Endodermal cell (in vitro differentiated cells): Measurements from ENCODE around the gene ZNF691. TPM values are rescaled to one million over a fixed set of nuclear protein-coding genes. Genes with fewer than 3 reads are reported as not detected.

Experiments used
- DNase-seq: peaks from one replicate; pipeline ENCODE4 v3.0.0-alpha.2; 2017
- H3K27ac ChIP-seq: 2 replicates; pipeline ENCODE4 v1.5.1; 2013; ENCODE audit warnings: mild to moderate bottlenecking, low read depth, low read length, moderate library complexity
- H3K27me3 ChIP-seq: 2 replicates; pipeline ENCODE4 v1.6.1; 2013; ENCODE audit warnings: mild to moderate bottlenecking, low read length, moderate library complexity; ENCODE audit not compliant: insufficient read depth, control insufficient read depth, poor library complexity, severe bottlenecking
- H3K36me3 ChIP-seq: 2 replicates; pipeline ENCODE4 v1.7.0; 2013; ENCODE audit warnings: mild to moderate bottlenecking, low read length, moderate library complexity; ENCODE audit not compliant: control insufficient read depth, insufficient read depth
- H3K4me1 ChIP-seq: one replicate; pipeline ENCODE4 v1.7.0; 2013; ENCODE audit warnings: low read length; ENCODE audit not compliant: control insufficient read depth, insufficient read depth
- H3K4me3 ChIP-seq: 2 replicates; pipeline ENCODE4 v1.5.1; 2013; ENCODE audit warnings: mild to moderate bottlenecking, low read length, moderate library complexity
- H3K9ac ChIP-seq: 2 replicates; pipeline ENCODE4 v1.6.1; 2013; ENCODE audit warnings: mild to moderate bottlenecking, low read length, moderate library complexity; ENCODE audit not compliant: poor library complexity, severe bottlenecking; ENCODE audit errors: extremely low read depth
- H3K9me3 ChIP-seq: 2 replicates; pipeline ENCODE4 v1.6.1; 2013; ENCODE audit warnings: mild to moderate bottlenecking, low read length, moderate library complexity; ENCODE audit not compliant: control insufficient read depth
- H3K27ac Mint-ChIP-seq: 2 replicates; pipeline ENCODE4 v1.8.0; 2020; ENCODE audit warnings: mixed read lengths
- H3K27me3 Mint-ChIP-seq: 2 replicates; pipeline ENCODE4 v1.8.0; 2021; ENCODE audit warnings: mild to moderate bottlenecking, mixed read lengths; ENCODE audit not compliant: insufficient read depth
- H3K36me3 Mint-ChIP-seq: 2 replicates; pipeline ENCODE4 v1.8.0; 2020; ENCODE audit warnings: low read depth, mixed read lengths
- H3K4me1 Mint-ChIP-seq: 2 replicates; pipeline ENCODE4 v1.8.0; 2020; ENCODE audit warnings: mixed read lengths
- H3K4me3 Mint-ChIP-seq: 2 replicates; pipeline ENCODE4 v1.8.0; 2020; ENCODE audit warnings: mild to moderate bottlenecking, moderate library complexity, mixed read lengths
- H3K9me3 Mint-ChIP-seq: 2 replicates; pipeline ENCODE4 v1.8.0; 2020; ENCODE audit warnings: mild to moderate bottlenecking, mixed read lengths
- WGBS, 2 experiments: methylation state at CpG; one replicate each; pipeline versions ENCODE4 v1.1.5 to v1.1.7; 2013; ENCODE audit warnings: missing lambda C conversion rate in 2 of 2, mixed read lengths in 1 of 2; ENCODE audit not compliant: insufficient coverage in 1 of 2, insufficient read length in 1 of 2; 5-methylcytosine and 5-hydroxymethylcytosine counted together
- total RNA-seq, 2 donors: library from RNA; stranded (reverse); fragmentation: NEBNext Ultra II Directional in 1 of 2; extraction: Animal tissue kit (Norgen Biotek cat#: 25700) in 1 of 2; gene quantifications; 2 replicates in 1 of 2; 3 replicates in 1 of 2; pipeline ENCODE4 v1.2.1, GENCODE V29; 2021
- TF ChIP-seq, protein P1 (sequence below): fragments of 200-600 bp; sonication (generic); conservative IDR thresholded peaks from 2 replicates; pipeline ENCODE4 v1.5.0; 2021; ENCODE audit warnings: antibody characterized with exemption, mild to moderate bottlenecking

ZNF691 gene
- total RNA-seq, 2 donors from 2014 or later, result 15.5 to 16.6 TPM

DNA sequence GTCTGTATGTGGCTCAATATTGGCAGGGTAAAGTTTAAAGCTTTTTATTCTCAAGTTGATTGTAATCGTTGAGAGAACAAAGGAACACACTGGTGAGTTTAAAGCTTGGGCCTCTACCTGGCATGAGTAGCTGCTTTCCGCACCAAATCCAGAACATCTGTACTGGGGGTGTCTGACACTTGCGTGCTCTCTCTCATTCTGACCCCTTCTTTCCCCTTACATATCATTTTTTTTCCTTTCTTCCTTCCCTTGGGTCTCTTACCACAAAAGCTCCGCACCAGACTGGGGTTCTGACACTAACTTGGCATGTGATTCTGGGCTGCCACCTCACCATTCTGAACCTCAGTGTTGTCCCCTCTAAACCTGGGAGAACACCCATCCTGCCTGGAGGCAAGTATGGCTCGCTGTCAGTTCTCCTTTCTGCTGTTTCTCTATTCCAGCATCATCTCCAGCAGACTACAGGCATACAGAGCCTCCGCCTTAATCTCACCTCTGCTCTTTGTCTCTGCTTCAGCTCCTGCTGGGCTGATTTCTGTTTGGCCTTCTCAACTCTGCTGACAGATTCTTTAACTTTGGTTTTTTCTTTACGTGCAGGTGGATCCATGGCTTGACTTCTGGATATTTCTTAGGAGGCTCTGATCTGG is 30.4 kb upstream of the ZNF691 start:
- Mint-ChIP-seq H3K4me3 (peak overlapping the region; percentile 70), H3K27ac (peak overlapping the region; percentile 90), H3K36me3 (peaks cover 21% of the 10 kb centered on the region), H3K4me1 (peaks cover 12% of the 10 kb centered on the region), H3K9me3 (no peaks in the 10 kb centered on the region), H3K27me3 (no peaks in the 10 kb centered on the region)
- Histone ChIP-seq H3K27ac (peak overlapping the region; percentile 88), H3K4me3 (peak overlapping the region; percentile 95), H3K36me3 (peaks cover 15% of the 10 kb centered on the region), H3K9ac (peak overlapping the region; percentile 87), H3K4me1 (no peaks in the 10 kb centered on the region), H3K27me3 (no peaks in the 10 kb centered on the region), H3K9me3 (no peaks in the 10 kb centered on the region)
- DNase-seq, result no peak
- TF ChIP-seq, protein P1, sequence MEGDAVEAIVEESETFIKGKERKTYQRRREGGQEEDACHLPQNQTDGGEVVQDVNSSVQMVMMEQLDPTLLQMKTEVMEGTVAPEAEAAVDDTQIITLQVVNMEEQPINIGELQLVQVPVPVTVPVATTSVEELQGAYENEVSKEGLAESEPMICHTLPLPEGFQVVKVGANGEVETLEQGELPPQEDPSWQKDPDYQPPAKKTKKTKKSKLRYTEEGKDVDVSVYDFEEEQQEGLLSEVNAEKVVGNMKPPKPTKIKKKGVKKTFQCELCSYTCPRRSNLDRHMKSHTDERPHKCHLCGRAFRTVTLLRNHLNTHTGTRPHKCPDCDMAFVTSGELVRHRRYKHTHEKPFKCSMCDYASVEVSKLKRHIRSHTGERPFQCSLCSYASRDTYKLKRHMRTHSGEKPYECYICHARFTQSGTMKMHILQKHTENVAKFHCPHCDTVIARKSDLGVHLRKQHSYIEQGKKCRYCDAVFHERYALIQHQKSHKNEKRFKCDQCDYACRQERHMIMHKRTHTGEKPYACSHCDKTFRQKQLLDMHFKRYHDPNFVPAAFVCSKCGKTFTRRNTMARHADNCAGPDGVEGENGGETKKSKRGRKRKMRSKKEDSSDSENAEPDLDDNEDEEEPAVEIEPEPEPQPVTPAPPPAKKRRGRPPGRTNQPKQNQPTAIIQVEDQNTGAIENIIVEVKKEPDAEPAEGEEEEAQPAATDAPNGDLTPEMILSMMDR, result no peak
- 54% methylated on average over 7 of the region's 7 CpGs for WGBS, 2 experiments

DNA sequence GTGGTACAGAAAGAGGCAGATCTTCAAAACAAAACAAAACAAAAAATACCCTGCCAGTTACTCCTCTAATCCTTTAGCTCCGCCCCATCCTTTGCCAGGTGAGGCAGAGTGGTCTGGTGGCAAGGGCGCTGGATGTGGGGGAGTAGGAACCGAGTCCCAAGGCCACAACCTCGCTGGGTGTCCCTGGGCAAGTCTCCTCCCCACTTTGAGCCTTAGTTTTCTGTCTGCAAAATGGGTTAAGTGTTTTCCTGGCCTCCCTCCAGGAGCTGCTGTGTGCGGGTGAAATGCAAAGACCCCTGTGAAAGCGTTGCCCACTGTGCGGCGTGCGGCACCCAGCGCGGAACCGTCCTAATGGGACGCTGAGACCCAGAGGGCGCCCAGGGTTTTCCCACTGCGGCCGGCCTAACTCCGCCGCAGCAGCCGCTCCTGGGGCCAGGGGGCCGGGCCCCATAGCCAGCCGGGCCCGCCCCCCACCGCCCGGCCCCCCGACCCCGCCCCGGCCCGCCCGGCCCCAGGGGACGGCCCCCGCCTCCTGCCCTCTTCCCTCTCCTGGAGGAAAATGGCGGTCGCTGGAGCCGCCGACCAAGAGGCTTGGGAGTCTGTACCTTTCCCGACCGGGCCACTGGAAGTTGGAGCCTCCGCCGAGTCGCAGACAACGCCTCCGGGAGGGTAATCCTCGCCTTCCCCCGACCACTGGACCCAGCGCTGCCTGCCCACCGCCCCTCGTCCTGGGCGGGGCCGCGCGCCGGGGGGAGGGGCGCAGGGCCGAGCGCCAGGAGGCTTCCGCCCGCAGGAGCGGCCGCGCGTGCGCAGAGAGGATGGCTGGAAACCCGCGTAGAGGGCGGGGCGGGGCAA is 29.6 kb upstream of the ZNF691 start, which contains the start of the genes ERMAP and SVBP:
Gene ERMAP, plus strand, starts transcription at position 538 of the 855 bp plus-strand sequence. CDS start 13,327 bp downstream, outside the sequence.
Gene SVBP, minus strand, starts transcription at position 813 of the 855 bp plus-strand sequence. CDS start 853 bp downstream, outside the sequence.
- Histone ChIP-seq H3K4me3 (peak within 1 kb of the TSS; percentile 95), H3K9me3 (no peaks in the 10 kb centered on the region), H3K9ac (peak within 1 kb of the TSS; percentile 87), H3K27me3 (no peaks in the 10 kb centered on the region), H3K36me3 (peaks cover 10% of the 10 kb centered on the region), H3K4me1 (no peaks in the 10 kb centered on the region), H3K27ac (peak within 1 kb of the TSS; percentile 99)
- Mint-ChIP-seq H3K36me3 (peaks cover 16% of the 10 kb centered on the region), H3K27me3 (no peaks in the 10 kb centered on the region), H3K27ac (peak within 1 kb of the TSS; percentile 91), H3K9me3 (no peaks in the 10 kb centered on the region), H3K4me3 (peak within 1 kb of the TSS; percentile 70), H3K4me1 (peaks cover 12% of the 10 kb centered on the region)
- TF ChIP-seq, protein P1, result no peak
- peak; percentile 98 for DNase-seq
- WGBS, 2 experiments, result 0% methylated on average over 7 to 66 of the region's 66 CpGs

DNA sequence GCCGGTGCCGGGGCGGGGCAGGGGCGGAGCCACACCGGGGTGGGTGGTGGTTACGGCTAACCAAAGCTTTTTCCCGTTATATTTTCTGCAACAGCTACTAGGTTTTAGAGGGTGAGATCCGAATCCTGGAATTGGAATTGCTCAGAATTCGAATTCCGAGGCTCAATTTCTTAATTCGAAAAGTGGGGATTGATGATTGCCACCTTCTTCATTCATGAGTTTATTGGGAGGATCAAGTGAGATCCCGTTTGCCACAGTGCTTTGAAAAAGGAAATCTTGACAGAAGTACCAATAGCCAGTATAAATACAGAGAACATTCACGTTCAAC is 29.0 kb upstream of the ZNF691 start:
- Mint-ChIP-seq H3K27me3 (no peaks in the 10 kb centered on the region), H3K4me3 (peak overlapping the region; percentile 70), H3K27ac (no peak overlapping the region), H3K4me1 (peaks cover 12% of the 10 kb centered on the region), H3K9me3 (no peaks in the 10 kb centered on the region), H3K36me3 (peaks cover 16% of the 10 kb centered on the region)
- DNase-seq, result no peak
- WGBS, 2 experiments, result 7 to 11% methylated on average over 6 to 13 of the region's 13 CpGs
- peak overlapping the region; percentile 95 for H3K4me3 ChIP-seq
- H3K9ac ChIP-seq, result no peak overlapping the region
- no peaks in the 10 kb centered on the region for H3K27me3 ChIP-seq
- no peak overlapping the region for H3K27ac ChIP-seq
- no peaks in the 10 kb centered on the region for H3K4me1 ChIP-seq
- no peaks in the 10 kb centered on the region for H3K9me3 ChIP-seq
- TF ChIP-seq, protein P1, result no peak
- H3K36me3 ChIP-seq, result peaks cover 10% of the 10 kb centered on the region
